Loucy (cell line): Measurements from ENCODE around the gene MYL12B.

Experiments used
- H2AFZ ChIP-seq: fragments of 200-600 bp; sonication (generic); 2 replicates; pipeline ENCODE4 v1.6.0; 2016; ENCODE audit warnings: antibody characterized with exemption, mild to moderate bottlenecking, low read length, moderate library complexity
- H3F3A ChIP-seq: fragments of 200-600 bp; 2 replicates; pipeline ENCODE4 v1.6.0; 2016; ENCODE audit warnings: antibody characterized with exemption, low read depth, mild to moderate bottlenecking
- H3K27me3 ChIP-seq: fragments of 200-600 bp; sonication (generic); 2 replicates; pipeline ENCODE4 v1.6.1; 2014; ENCODE audit warnings: low read length, mild to moderate bottlenecking; ENCODE audit not compliant: insufficient read depth, poor library complexity, severe bottlenecking
- H3K36me3 ChIP-seq: fragments of 200-600 bp; sonication (generic); 2 replicates; pipeline ENCODE4 v1.6.1; 2016; ENCODE audit warnings: low read length; ENCODE audit not compliant: insufficient read depth
- H3K4me1 ChIP-seq: fragments of 200-600 bp; sonication (generic); 2 replicates; pipeline ENCODE4 v1.5.1; 2014; ENCODE audit warnings: low read length, mild to moderate bottlenecking; ENCODE audit not compliant: insufficient read depth, poor library complexity, severe bottlenecking
- H3K4me2 ChIP-seq: fragments of 200-600 bp; sonication (generic); 2 replicates; pipeline ENCODE4 v1.6.0; 2014; ENCODE audit warnings: antibody characterized with exemption, low read length, low read depth, mild to moderate bottlenecking; ENCODE audit not compliant: poor library complexity, severe bottlenecking
- H3K4me3 ChIP-seq: fragments of 200-600 bp; sonication (generic); 2 replicates; pipeline ENCODE4 v1.5.1; 2014; ENCODE audit warnings: low read length, mild to moderate bottlenecking, mixed read lengths; ENCODE audit not compliant: poor library complexity, severe bottlenecking
- H3K79me2 ChIP-seq: fragments of 200-600 bp; sonication (generic); 2 replicates; pipeline ENCODE4 v1.6.1; 2014; ENCODE audit warnings: low read length; ENCODE audit not compliant: insufficient read depth
- H3K9ac ChIP-seq: fragments of 200-600 bp; sonication (generic); 2 replicates; pipeline ENCODE4 v1.6.0; 2014; ENCODE audit warnings: mild to moderate bottlenecking, low read depth, low read length, moderate library complexity; ENCODE audit not compliant: poor library complexity, severe bottlenecking
- H3K9me2 ChIP-seq: fragments of 200-600 bp; sonication (generic); replicated peaks from 2 replicates; pipeline ENCODE4 v1.6.1; 2016; ENCODE audit warnings: low read depth, low read length, mixed read lengths
- H3K9me3 ChIP-seq: fragments of 200-600 bp; sonication (generic); 2 replicates; pipeline ENCODE4 v1.6.1; 2014; ENCODE audit warnings: mild to moderate bottlenecking, antibody characterized with exemption, low read length, low read depth; ENCODE audit not compliant: insufficient read depth
- H4K20me1 ChIP-seq: fragments of 200-600 bp; sonication (generic); 2 replicates; pipeline ENCODE4 v1.6.0; 2014; ENCODE audit warnings: antibody characterized with exemption, low read length, mild to moderate bottlenecking; ENCODE audit not compliant: insufficient read depth, poor library complexity, severe bottlenecking
- EZH2phosphoT487 ChIP-seq: fragments of 200-600 bp; IDR thresholded peaks from 2 replicates; pipeline ENCODE4 v1.6.1; 2018; ENCODE audit warnings: antibody characterized with exemption, mild to moderate bottlenecking, moderate library complexity, borderline replicate concordance
- TF ChIP-seq, protein P1 (sequence below): fragments of 200-600 bp; sonication (generic); conservative IDR thresholded peaks from 2 replicates; pipeline ENCODE4 v1.5.1; 2014; ENCODE audit warnings: mild to moderate bottlenecking, antibody characterized with exemption, low read length

MYL12B gene

DNA sequence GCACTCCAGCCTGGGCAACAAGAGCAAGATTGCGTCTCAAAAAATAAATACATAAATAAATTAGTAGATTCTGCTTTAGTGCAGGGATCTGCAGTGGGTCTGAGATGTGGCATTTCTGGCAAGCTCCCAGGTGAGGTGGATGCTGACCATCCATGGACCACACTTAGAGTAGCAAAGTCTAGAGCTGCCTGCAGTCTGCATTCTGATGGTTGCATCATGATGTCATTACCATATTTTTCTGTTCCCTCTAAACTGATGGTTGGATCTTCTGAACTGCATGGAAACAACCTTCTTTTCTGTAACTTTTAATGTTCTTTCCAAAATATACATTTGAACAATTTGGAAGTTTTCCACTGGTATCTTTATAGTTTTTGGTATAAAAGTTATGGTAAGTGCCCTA lies 42.9 kb downstream of the MYL12B start:
- Histone ChIP-seq H3F3A (no peaks in the 10 kb centered on the region), H4K20me1 (no peaks in the 10 kb centered on the region), H2AFZ (no peak overlapping the region), H3K79me2 (no peaks in the 10 kb centered on the region), H3K4me3 (no peak overlapping the region), H3K9ac (no peak overlapping the region), H3K9me3 (no peaks in the 10 kb centered on the region), H3K27me3 (no peaks in the 10 kb centered on the region), H3K9me2 (no peaks in the 10 kb centered on the region), H3K36me3 (no peaks in the 10 kb centered on the region), H3K4me1 (no peaks in the 10 kb centered on the region), H3K4me2 (no peak overlapping the region)
- TF ChIP-seq, protein P1, sequence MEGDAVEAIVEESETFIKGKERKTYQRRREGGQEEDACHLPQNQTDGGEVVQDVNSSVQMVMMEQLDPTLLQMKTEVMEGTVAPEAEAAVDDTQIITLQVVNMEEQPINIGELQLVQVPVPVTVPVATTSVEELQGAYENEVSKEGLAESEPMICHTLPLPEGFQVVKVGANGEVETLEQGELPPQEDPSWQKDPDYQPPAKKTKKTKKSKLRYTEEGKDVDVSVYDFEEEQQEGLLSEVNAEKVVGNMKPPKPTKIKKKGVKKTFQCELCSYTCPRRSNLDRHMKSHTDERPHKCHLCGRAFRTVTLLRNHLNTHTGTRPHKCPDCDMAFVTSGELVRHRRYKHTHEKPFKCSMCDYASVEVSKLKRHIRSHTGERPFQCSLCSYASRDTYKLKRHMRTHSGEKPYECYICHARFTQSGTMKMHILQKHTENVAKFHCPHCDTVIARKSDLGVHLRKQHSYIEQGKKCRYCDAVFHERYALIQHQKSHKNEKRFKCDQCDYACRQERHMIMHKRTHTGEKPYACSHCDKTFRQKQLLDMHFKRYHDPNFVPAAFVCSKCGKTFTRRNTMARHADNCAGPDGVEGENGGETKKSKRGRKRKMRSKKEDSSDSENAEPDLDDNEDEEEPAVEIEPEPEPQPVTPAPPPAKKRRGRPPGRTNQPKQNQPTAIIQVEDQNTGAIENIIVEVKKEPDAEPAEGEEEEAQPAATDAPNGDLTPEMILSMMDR: no peak
- TF ChIP-seq EZH2phosphoT487: no peak

DNA sequence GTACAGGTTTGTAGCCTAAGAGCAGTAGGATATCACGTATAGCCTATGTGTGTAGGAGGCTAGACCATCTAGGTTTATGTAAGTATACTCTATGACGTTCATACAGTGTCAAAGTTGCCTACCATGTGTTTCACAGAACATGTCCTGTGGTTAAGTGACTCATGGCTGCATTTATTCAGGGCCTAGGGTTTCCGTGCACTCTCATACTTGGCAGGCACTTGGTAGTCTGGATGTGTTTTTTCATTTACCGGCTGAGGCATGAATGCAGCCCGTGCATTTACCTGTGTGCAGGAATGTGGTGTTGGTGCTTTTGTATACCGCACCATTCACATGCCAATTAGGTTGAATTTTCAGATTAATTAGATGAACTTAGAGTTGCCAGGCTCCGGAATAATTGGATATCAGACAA lies 43.4 kb downstream of the MYL12B start:
- H3K9ac ChIP-seq: no peak overlapping the region
- no peaks in the 10 kb centered on the region for H3K9me3 ChIP-seq
- no peaks in the 10 kb centered on the region for H4K20me1 ChIP-seq
- H3K4me1 ChIP-seq: no peaks in the 10 kb centered on the region
- no peak overlapping the region for H3K4me2 ChIP-seq
- no peak overlapping the region for H2AFZ ChIP-seq
- H3F3A ChIP-seq: no peaks in the 10 kb centered on the region
- no peaks in the 10 kb centered on the region for H3K36me3 ChIP-seq
- H3K4me3 ChIP-seq: no peak overlapping the region
- H3K27me3 ChIP-seq: no peaks in the 10 kb centered on the region
- TF ChIP-seq EZH2phosphoT487: no peak
- TF ChIP-seq, protein P1: no peak
- H3K79me2 ChIP-seq: no peaks in the 10 kb centered on the region
- no peaks in the 10 kb centered on the region for H3K9me2 ChIP-seq

DNA sequence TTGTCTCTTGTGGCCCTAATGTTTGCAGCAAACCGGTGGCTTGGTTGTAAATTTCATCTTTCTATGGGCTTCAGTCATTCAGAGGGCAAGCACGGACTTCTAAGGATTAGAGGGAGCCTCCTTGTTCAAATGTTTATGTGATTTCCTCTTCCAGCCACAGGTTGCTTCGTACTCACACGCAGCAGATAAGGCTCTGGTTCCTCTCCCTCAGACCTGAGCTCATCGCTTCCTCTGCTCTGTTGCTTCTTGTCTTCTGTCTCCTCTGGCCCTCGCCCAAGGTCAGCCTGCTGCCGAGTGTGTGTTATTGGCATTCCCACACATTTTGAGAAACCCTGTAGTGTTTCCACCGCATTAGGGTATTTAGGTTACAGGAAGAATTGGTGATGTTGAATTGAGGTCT lies 44.0 kb downstream of the MYL12B start:
- TF ChIP-seq, protein P1: no peak
- Histone ChIP-seq H3K9me3 (no peaks in the 10 kb centered on the region), H4K20me1 (no peaks in the 10 kb centered on the region), H3K27me3 (no peaks in the 10 kb centered on the region), H3K4me3 (no peak overlapping the region), H3K79me2 (no peaks in the 10 kb centered on the region), H3K36me3 (no peaks in the 10 kb centered on the region), H3K4me2 (no peak overlapping the region), H2AFZ (no peak overlapping the region), H3F3A (no peaks in the 10 kb centered on the region), H3K9ac (no peak overlapping the region), H3K9me2 (no peaks in the 10 kb centered on the region), H3K4me1 (no peaks in the 10 kb centered on the region)
